GM12878 (cell line): ENCODE measurements around the gene DDX10. TPM values are rescaled to one million over a fixed set of nuclear protein-coding genes. Genes with fewer than 3 reads are reported as not detected.

Experiments
- ASH2L ChIP-seq: fragments of 300-600, 200-600 bp; sonication (generic); IDR thresholded peaks from 2 replicates; pipeline ENCODE4 v1.6.1; 2017; ENCODE audit warnings: low read depth, mild to moderate bottlenecking, borderline replicate concordance
- BCL11A ChIP-seq: IDR thresholded peaks from 2 replicates; pipeline ENCODE4 v1.6.1; 2011; ENCODE audit warnings: low read depth, low read length
- FOS ChIP-seq: IDR thresholded peaks from 3 replicates; pipeline ENCODE4 v1.6.1; 2011; ENCODE audit warnings: borderline replicate concordance; ENCODE audit not compliant: insufficient read length; ENCODE audit errors: extremely low read depth
- FOXM1 ChIP-seq: IDR thresholded peaks from 2 replicates; pipeline ENCODE4 v1.6.1; 2012; ENCODE audit warnings: low read depth, mild to moderate bottlenecking, inconsistent platforms, low read length, moderate library complexity
- HDAC6 ChIP-seq: fragments of 200-600 bp; sonication (generic); IDR thresholded peaks from one replicate; pipeline ENCODE4 v1.8.0; 2017; ENCODE audit warnings: antibody characterized with exemption; ENCODE audit not compliant: unreplicated experiment
- IRF4 ChIP-seq: IDR thresholded peaks from 2 replicates; pipeline ENCODE4 v1.6.1; 2011; ENCODE audit warnings: low read depth, low read length
- SREBF1 ChIP-seq: IDR thresholded peaks from 2 replicates; pipeline ENCODE4 v1.6.1; 2012; ENCODE audit warnings: mild to moderate bottlenecking, low read length
- SRF ChIP-seq, 2 experiments: IDR thresholded peaks; 2 replicates each; pipeline ENCODE4 v1.6.1; 2011; ENCODE audit warnings: low read depth in 2 of 2, low read length in 2 of 2, mild to moderate bottlenecking in 1 of 2, moderate library complexity in 1 of 2
- SUPT20H ChIP-seq: IDR thresholded peaks from 2 replicates; pipeline ENCODE4 v1.6.1; 2011; ENCODE audit warnings: low read depth, mild to moderate bottlenecking, low read length, moderate library complexity, borderline replicate concordance; ENCODE audit not compliant: control insufficient read depth
- ZBED1 ChIP-seq: IDR thresholded peaks from 2 replicates; pipeline ENCODE4 v1.6.1; 2016; ENCODE audit warnings: borderline replicate concordance
- ZNF24 ChIP-seq: fragments of 450-650 bp; IDR thresholded peaks from 2 replicates; pipeline ENCODE4 v1.6.1; 2017; ENCODE audit warnings: antibody characterized with exemption, mild to moderate bottlenecking
- ZNF384 ChIP-seq: IDR thresholded peaks from 2 replicates; pipeline ENCODE4 v1.6.1; 2012; ENCODE audit warnings: low read depth, mild to moderate bottlenecking, low read length, improper control_type of control experiment, borderline replicate concordance
- ZNF687 ChIP-seq: fragments of 450-650 bp; IDR thresholded peaks from 2 replicates; pipeline ENCODE4 v1.6.1; 2017; ENCODE audit warnings: mild to moderate bottlenecking, moderate library complexity
- ZZZ3 ChIP-seq: IDR thresholded peaks from 2 replicates; pipeline ENCODE4 v1.6.1; 2011; ENCODE audit warnings: low read depth; ENCODE audit not compliant: control insufficient read depth, insufficient read length
- polyA plus RNA-seq, 11 experiments: library from polyadenylated mRNA; depleted of rRNA in 4 of 11; unstranded in 6 of 11; stranded (reverse) in 5 of 11; fragments of >200 nt; fragmentation: Nextera tagmentation in 4 of 11; fragmentation: Illumina TruSeq in 1 of 11; extraction: Ambion mirVana in 4 of 11; extraction: Trizol in 1 of 11; gene quantifications; 1 replicate in 1 of 11; 2 replicates in 10 of 11; pipeline versions ENCODE4 v1.2.1 to v1.2.3, GENCODE V29; 2011 to 2016; ENCODE audit warnings: inconsistent platforms in 2 of 11, missing spikeins in 2 of 11, low read depth in 1 of 11
- total RNA-seq, 4 experiments: library from RNA; depleted of rRNA in 3 of 4; stranded (reverse); fragments of >200 nt in 3 of 4; fragmentation: Illumina TruSeq in 1 of 4; extraction: Trizol in 1 of 4; gene quantifications; 2 replicates each; pipeline versions ENCODE4 v1.2.1 to v1.2.3, GENCODE V29; 2013 to 2021
- TF ChIP-seq, protein P1 (sequence below): fragments of 450-650 bp; IDR thresholded peaks from 2 replicates; pipeline ENCODE4 v1.6.1; 2016; ENCODE audit warnings: mild to moderate bottlenecking
- TF ChIP-seq, protein P2 (sequence below): fragments of 450-650 bp; IDR thresholded peaks from 2 replicates; pipeline ENCODE4 v1.6.1; 2017; ENCODE audit warnings: low read depth, mild to moderate bottlenecking, moderate library complexity
- TF ChIP-seq, protein P3 (sequence below): fragments of 450-650 bp; IDR thresholded peaks from 2 replicates; pipeline ENCODE4 v1.6.1; 2017; ENCODE audit warnings: antibody characterized with exemption, mild to moderate bottlenecking, moderate library complexity
- TF ChIP-seq, protein P4 (sequence below): fragments of 450-650 bp; IDR thresholded peaks from 2 replicates; pipeline ENCODE4 v1.6.1; 2016; ENCODE audit warnings: mild to moderate bottlenecking

The DDX10 gene
- total and polyA plus RNA-seq, 10 of the 15 experiments (the other 5 are each of a cell fraction or from before 2014, with no cell fraction given): 20.9 to 51.5 (median 31.9) TPM

DNA sequence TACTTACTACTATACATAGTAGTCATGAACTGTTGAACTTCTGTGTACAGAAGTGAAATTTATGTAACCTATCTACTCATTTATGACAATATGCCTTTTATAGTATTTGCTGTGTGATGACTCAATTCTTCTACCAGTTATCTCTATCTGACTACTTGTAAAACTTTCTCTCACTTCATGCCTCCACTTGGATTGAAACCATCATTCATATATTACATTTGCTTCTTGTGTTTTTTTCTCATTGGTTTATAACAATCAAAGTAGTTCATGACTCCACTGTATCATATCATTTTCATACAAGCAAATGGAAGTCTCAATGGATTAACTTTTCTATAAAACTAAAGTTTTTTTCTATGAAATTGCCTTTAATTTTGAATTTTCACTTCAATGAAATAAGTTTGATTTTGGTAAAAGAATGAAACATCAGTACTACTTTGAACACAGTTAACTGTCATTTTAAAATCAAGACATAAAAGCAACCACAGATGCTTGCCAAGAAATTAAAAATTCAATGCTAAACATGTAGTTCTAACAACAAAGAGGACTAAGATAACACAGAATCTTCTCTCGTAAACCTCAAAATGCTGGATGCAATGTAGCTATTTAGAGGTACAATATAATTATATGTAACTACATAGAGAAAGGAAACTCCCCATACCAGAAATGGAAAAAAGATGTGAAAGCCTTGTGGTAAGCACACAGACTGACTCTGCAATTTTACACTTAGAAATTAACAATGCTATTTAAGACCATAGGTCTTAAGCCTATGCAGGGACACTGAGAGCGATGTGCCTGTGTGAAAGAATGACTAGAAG, 43.7 kb upstream of the DDX10 start (continued):
- no peak for TF ChIP-seq FOS
- TF ChIP-seq ZNF24: peak; percentile 83
- TF ChIP-seq, protein P1, sequence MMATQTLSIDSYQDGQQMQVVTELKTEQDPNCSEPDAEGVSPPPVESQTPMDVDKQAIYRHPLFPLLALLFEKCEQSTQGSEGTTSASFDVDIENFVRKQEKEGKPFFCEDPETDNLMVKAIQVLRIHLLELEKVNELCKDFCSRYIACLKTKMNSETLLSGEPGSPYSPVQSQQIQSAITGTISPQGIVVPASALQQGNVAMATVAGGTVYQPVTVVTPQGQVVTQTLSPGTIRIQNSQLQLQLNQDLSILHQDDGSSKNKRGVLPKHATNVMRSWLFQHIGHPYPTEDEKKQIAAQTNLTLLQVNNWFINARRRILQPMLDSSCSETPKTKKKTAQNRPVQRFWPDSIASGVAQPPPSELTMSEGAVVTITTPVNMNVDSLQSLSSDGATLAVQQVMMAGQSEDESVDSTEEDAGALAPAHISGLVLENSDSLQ: peak; percentile 22; the same call in 1 of the 2 replicates
- peak; percentile 96 for TF ChIP-seq FOXM1
- TF ChIP-seq ZBED1: peak; percentile 82
- TF ChIP-seq IRF4: peak; percentile 79; the same call in 1 of the 2 replicates
- TF ChIP-seq SREBF1: no peak
- TF ChIP-seq, protein P2, sequence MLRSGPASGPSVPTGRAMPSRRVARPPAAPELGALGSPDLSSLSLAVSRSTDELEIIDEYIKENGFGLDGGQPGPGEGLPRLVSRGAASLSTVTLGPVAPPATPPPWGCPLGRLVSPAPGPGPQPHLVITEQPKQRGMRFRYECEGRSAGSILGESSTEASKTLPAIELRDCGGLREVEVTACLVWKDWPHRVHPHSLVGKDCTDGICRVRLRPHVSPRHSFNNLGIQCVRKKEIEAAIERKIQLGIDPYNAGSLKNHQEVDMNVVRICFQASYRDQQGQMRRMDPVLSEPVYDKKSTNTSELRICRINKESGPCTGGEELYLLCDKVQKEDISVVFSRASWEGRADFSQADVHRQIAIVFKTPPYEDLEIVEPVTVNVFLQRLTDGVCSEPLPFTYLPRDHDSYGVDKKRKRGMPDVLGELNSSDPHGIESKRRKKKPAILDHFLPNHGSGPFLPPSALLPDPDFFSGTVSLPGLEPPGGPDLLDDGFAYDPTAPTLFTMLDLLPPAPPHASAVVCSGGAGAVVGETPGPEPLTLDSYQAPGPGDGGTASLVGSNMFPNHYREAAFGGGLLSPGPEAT: peak; percentile 90; the same call in 1 of the 2 replicates
- TF ChIP-seq ZNF687: no peak
- TF ChIP-seq, protein P3, sequence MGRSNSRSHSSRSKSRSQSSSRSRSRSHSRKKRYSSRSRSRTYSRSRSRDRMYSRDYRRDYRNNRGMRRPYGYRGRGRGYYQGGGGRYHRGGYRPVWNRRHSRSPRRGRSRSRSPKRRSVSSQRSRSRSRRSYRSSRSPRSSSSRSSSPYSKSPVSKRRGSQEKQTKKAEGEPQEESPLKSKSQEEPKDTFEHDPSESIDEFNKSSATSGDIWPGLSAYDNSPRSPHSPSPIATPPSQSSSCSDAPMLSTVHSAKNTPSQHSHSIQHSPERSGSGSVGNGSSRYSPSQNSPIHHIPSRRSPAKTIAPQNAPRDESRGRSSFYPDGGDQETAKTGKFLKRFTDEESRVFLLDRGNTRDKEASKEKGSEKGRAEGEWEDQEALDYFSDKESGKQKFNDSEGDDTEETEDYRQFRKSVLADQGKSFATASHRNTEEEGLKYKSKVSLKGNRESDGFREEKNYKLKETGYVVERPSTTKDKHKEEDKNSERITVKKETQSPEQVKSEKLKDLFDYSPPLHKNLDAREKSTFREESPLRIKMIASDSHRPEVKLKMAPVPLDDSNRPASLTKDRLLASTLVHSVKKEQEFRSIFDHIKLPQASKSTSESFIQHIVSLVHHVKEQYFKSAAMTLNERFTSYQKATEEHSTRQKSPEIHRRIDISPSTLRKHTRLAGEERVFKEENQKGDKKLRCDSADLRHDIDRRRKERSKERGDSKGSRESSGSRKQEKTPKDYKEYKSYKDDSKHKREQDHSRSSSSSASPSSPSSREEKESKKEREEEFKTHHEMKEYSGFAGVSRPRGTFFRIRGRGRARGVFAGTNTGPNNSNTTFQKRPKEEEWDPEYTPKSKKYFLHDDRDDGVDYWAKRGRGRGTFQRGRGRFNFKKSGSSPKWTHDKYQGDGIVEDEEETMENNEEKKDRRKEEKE: no peak
- TF ChIP-seq, protein P4, sequence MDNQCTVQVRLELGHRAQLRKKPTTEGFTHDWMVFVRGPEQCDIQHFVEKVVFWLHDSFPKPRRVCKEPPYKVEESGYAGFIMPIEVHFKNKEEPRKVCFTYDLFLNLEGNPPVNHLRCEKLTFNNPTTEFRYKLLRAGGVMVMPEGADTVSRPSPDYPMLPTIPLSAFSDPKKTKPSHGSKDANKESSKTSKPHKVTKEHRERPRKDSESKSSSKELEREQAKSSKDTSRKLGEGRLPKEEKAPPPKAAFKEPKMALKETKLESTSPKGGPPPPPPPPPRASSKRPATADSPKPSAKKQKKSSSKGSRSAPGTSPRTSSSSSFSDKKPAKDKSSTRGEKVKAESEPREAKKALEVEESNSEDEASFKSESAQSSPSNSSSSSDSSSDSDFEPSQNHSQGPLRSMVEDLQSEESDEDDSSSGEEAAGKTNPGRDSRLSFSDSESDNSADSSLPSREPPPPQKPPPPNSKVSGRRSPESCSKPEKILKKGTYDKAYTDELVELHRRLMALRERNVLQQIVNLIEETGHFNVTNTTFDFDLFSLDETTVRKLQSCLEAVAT: no peak
- TF ChIP-seq ZNF384: no peak
- TF ChIP-seq SRF (IDR thresholded peaks at IDR 0.05; ENCODE audit: low read depth in 2 of 2, low read length in 2 of 2): peak in 1 of 2 experiments; percentile 80; a peak in 1 of 4 replicates
- no peak for TF ChIP-seq SUPT20H
- TF ChIP-seq ZZZ3: no peak
- peak; percentile 77; the same call in 1 of the 2 replicates for TF ChIP-seq BCL11A
- TF ChIP-seq ASH2L: no peak
- TF ChIP-seq HDAC6: no peak
